Right lobe of liver (tissue), 6 donors: ENCODE measurements around the gene MTCH2. TPM values are rescaled to one million over a fixed set of nuclear protein-coding genes. Genes with fewer than 3 reads are reported as not detected.

Experiments used
- ATAC-seq, 4 donors: fragments of 200-7000 bp; cut with Tn5 transposase; one replicate each; pipeline ENCODE4 v1.9.1; 2020; ENCODE audit warnings: mild to moderate bottlenecking in 4 of 4, moderate library complexity in 4 of 4
- DNase-seq, 3 donors: peaks; one replicate each; pipeline ENCODE4 v3.0.0-alpha.2; 2020
- H3K27ac ChIP-seq, 3 donors: fragments of 200-600 bp; one replicate each; pipeline ENCODE4 v1.8.0; 2022
- H3K27me3 ChIP-seq, 2 donors: fragments of 200-600 bp; one replicate each; pipeline ENCODE4 v1.8.0; 2022
- H3K36me3 ChIP-seq, 4 donors: fragments of 200-600 bp; sonication (generic) in 1 of 4; one replicate each; pipeline versions ENCODE4 v1.5.1 to v1.8.0; 2017 to 2022; ENCODE audit warnings: control low read depth in 1 of 4
- H3K4me1 ChIP-seq, 4 donors: fragments of 200-600 bp; sonication (generic) in 1 of 4; one replicate each; pipeline versions ENCODE4 v1.5.1 to v1.8.0; 2017 to 2022; ENCODE audit warnings: control low read depth in 1 of 4
- H3K4me3 ChIP-seq, 3 donors: fragments of 200-600 bp; one replicate each; pipeline ENCODE4 v1.8.0; 2022
- H3K9me3 ChIP-seq, 4 donors: fragments of 200-600 bp; sonication (generic) in 1 of 4; one replicate each; pipeline versions ENCODE4 v1.5.1 to v1.8.0; 2017 to 2022; ENCODE audit warnings: control low read depth in 1 of 4
- POLR2A ChIP-seq: fragments of 450-650 bp; IDR thresholded peaks from one replicate; pipeline ENCODE4 v1.6.1; 2017; ENCODE audit warnings: antibody characterized with exemption, mild to moderate bottlenecking
- WGBS: methylation state at CpG from one replicate; pipeline ENCODE4 v1.1.6; 2018; ENCODE audit warnings: low coverage, low lambda C conversion rate; ENCODE audit not compliant: insufficient coverage; ENCODE audit errors: missing lambda C conversion rate; 5-methylcytosine and 5-hydroxymethylcytosine counted together
- intact Hi-C, 2 donors: fragments of 100-400 bp; cut with DNase I; formaldehyde crosslinking; loops; one replicate each; pipeline versions ENCODE4 v1.11.2 to v1.14.1; 2022
- small RNA-seq, 2 experiments: library from RNA; depleted of rRNA; stranded (forward); fragments of <200 nt; gene quantifications; one replicate each; pipeline ENCODE3, GENCODE V24; 2016
- total RNA-seq, 6 experiments: library from RNA; depleted of rRNA in 2 of 6; stranded (reverse); fragments of >200 nt in 2 of 6; fragmentation: NEBNext Ultra II Directional in 3 of 6; extraction: Animal tissue kit (Norgen Biotek cat#: 25700) in 3 of 6; gene quantifications; one replicate each; pipeline versions ENCODE4 v1.1.0 to v1.2.4, GENCODE V29; 2016 to 2023
- TF ChIP-seq, protein P1 (sequence below), 4 donors: fragments of 200-600 bp in 3 of 4; fragments of 450-650 bp in 1 of 4; IDR thresholded peaks; one replicate each; pipeline versions ENCODE4 v1.5.1 to v1.8.0; 2016 to 2022; ENCODE audit warnings: antibody characterized with exemption in 4 of 4, mild to moderate bottlenecking in 2 of 4
- donor health status: DM: no; HTN: yes; CAD: no.
- donor health status: DM: no; HTN: no; CAD: no.
- donor health status: DM: no; HTN: no; CAD: no.
- donor health status: DM: no; HTN: yes; CAD: no.
- donor health status: DM: no; HTN: yes; CAD: no.

The MTCH2 gene
- total RNA-seq, 6 experiments from 2014 or later, result 123 to 179 (median 135) TPM

DNA sequence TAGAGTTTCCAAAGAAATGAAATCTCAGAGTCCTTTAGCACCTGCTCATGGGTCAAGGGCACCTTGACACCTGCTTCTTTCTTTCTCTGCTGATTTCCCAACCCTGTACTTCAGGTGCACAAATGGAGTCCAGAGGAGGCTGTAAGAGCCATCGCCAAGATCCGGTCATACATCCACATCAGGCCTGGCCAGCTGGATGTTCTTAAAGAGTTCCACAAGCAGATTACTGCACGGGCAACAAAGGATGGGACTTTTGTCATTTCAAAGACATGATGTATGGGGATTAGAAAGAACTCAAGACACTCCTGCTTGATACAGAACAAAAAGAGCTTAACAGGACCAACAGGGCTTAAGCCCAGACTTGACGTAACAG is 71.0 kb downstream of the MTCH2 start:
- WGBS, result 81% methylated on average over 4 of the region's 4 CpGs

DNA sequence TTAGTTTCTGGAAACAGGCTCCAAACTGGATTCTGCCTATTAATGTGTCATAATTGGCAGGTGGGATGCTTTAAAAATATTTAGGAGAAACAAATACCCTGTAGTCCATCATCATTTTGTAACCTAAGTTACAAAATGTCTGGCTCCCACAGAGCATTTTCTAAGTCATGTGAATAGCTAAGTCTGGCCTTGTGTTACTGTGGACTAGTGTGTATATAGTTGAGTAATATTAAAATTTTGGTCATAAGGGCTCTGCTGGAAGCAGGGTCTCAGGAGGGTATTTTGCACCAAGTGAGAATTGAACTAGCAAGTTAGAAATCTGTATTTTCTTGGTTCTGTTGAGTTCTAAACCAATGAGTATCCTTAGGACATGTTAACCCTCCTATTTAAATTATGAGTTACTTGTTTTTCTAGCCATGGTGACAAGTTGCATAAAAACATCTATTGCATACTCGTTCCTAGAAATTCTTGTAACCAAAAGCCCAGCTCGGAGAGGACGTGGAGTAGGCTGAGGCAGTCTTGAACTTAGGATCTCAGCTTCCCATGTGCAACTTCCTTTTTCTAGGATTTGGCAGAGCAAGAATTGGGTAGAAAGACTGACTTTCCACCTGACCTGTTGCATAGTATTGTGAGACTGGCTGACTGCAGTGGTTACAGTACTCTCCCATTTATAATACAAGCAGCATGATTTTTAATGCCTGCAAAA is 71.6 kb downstream of the MTCH2 start:
- ATAC-seq (no peak), DNase-seq (no peak)
- TF ChIP-seq, protein P1, sequence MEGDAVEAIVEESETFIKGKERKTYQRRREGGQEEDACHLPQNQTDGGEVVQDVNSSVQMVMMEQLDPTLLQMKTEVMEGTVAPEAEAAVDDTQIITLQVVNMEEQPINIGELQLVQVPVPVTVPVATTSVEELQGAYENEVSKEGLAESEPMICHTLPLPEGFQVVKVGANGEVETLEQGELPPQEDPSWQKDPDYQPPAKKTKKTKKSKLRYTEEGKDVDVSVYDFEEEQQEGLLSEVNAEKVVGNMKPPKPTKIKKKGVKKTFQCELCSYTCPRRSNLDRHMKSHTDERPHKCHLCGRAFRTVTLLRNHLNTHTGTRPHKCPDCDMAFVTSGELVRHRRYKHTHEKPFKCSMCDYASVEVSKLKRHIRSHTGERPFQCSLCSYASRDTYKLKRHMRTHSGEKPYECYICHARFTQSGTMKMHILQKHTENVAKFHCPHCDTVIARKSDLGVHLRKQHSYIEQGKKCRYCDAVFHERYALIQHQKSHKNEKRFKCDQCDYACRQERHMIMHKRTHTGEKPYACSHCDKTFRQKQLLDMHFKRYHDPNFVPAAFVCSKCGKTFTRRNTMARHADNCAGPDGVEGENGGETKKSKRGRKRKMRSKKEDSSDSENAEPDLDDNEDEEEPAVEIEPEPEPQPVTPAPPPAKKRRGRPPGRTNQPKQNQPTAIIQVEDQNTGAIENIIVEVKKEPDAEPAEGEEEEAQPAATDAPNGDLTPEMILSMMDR (IDR thresholded peaks at IDR 0.05), result no peak
- no peak for TF ChIP-seq POLR2A
- Histone ChIP-seq H3K4me1 (peaks cover 0 to 29% (median 9%) of the 10 kb centered on the region in 4 donors), H3K9me3 (no peaks in the 10 kb centered on the region), H3K36me3 (peaks cover 0 to 27% (median 3%) of the 10 kb centered on the region in 4 donors), H3K4me3 (no peak overlapping the region), H3K27ac (no peak overlapping the region), H3K27me3 (no peaks in the 10 kb centered on the region)
- intact Hi-C loops, result no loop called here
- 52% methylated on average over 3 of the region's 3 CpGs for WGBS

More for the DNA sequence above, 71.0 kb downstream of the MTCH2 start:
- TF ChIP-seq POLR2A, result no peak
- TF ChIP-seq, protein P1 (IDR thresholded peaks at IDR 0.05), result no peak
- Histone ChIP-seq H3K9me3 (no peaks in the 10 kb centered on the region), H3K4me1 (peaks cover 0 to 29% (median 9%) of the 10 kb centered on the region in 4 donors), H3K27me3 (no peaks in the 10 kb centered on the region), H3K27ac (no peak overlapping the region), H3K36me3 (peaks cover 0 to 27% (median 3%) of the 10 kb centered on the region in 4 donors), H3K4me3 (no peak overlapping the region)
- no peak for DNase-seq
- intact Hi-C loops, result no loop called here
- ATAC-seq, result no peak

DNA sequence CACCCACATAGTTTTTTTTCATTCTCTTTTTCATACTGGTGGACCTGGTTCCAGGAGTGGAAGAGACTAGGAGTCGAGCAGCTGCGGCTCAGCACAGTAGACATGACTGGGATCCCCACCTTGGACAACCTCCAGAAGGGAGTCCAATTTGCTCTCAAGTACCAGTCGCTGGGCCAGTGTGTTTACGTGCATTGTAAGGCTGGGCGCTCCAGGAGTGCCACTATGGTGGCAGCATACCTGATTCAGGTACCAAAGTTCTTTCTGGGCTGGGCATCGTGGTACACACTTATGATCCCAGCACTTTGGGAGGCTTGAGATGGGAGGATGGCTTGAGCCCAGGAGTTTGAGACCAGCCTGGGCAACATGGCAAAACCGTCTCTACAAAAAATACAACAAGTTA is 72.7 kb downstream of the MTCH2 start:
- TF ChIP-seq, protein P1 (IDR thresholded peaks at IDR 0.05), result no peak
- no peak for TF ChIP-seq POLR2A

More for the DNA sequence above, 72.7 kb downstream of the MTCH2 start:
- peaks cover 0 to 34% (median 9%) of the 10 kb centered on the region in 4 donors for H3K4me1 ChIP-seq
- H3K27ac ChIP-seq, result no peak overlapping the region
- no peaks in the 10 kb centered on the region for H3K9me3 ChIP-seq
- H3K4me3 ChIP-seq, result no peak overlapping the region
- no peaks in the 10 kb centered on the region for H3K27me3 ChIP-seq
- H3K36me3 ChIP-seq, result peaks cover 0 to 23% (median 3%) of the 10 kb centered on the region in 4 donors
- no peak for DNase-seq
- no peak for ATAC-seq
- 93% methylated on average over 7 of the region's 7 CpGs for WGBS
- intact Hi-C loops, result no loop called here

Small RNA genes lying within 50 kb of the gene (small RNA-seq; reads per million reads assigned to genes)
- gene RNU5E-10P, result 0 reads per million in 2 experiments

Other genes starting within 250 kb of the MTCH2 start
- gene SLC39A13, start 234.0 kb downstream of the MTCH2 start, total RNA-seq, result 10 to 100 TPM in 5 of 6 experiments, 1 to 10 TPM in 1; 9.8 to 21.2 (median 13.1) TPM
- gene PSMC3, start 216.1 kb downstream of the MTCH2 start, total RNA-seq, result 10 to 100 TPM; 52.5 to 98.1 (median 63.3) TPM
- under 1 TPM in 3 of 6 experiments, not detected in 3; 0.15 to 0.49 (median 0.25) TPM for gene RAPSN, start 193.4 kb downstream of the MTCH2 start, total RNA-seq
- 10 to 100 TPM; 66.3 to 86.5 (median 71.7) TPM for gene CELF1, start 89.4 kb downstream of the MTCH2 start, total RNA-seq
- 100 to 1,000 TPM in 1 of 6 experiments, 10 to 100 TPM in 5; 14.7 to 118 (median 20.5) TPM for gene PTPMT1, start 77.0 kb downstream of the MTCH2 start, total RNA-seq
- 1 to 10 TPM; 6.5 to 9.2 (median 7.3) TPM for gene KBTBD4, start 63.6 kb downstream of the MTCH2 start, total RNA-seq
- gene NDUFS3, start 63.5 kb downstream of the MTCH2 start, total RNA-seq, result 10 to 100 TPM; 53.3 to 64.1 (median 58.2) TPM
- not detected for gene FAM180B, start 55.9 kb downstream of the MTCH2 start, total RNA-seq
- gene C1QTNF4, start 48.1 kb downstream of the MTCH2 start, total RNA-seq, result under 1 TPM in 3 of 6 experiments, not detected in 3; 0.21 to 0.44 (median 0.26) TPM
- gene AGBL2, start 72.8 kb upstream of the MTCH2 start, total RNA-seq, result 1 to 10 TPM in 4 of 6 experiments, under 1 TPM in 2; 0.43 to 5.8 (median 2.1) TPM
- 10 to 100 TPM; 20.2 to 43.3 (median 29.9) TPM for gene FNBP4, start 124.8 kb upstream of the MTCH2 start, total RNA-seq
- 10 to 100 TPM in 5 of 6 experiments, 1 to 10 TPM in 1; 9.5 to 14.3 (median 11.2) TPM for gene NUP160, start 205.8 kb upstream of the MTCH2 start, total RNA-seq